GM18505 (cell line): ENCODE data around the gene ZNF841.
"Not testable (repeated sequence)": the region's sequence is repeated elsewhere in the genome, so short reads cannot be mapped to it uniquely, and the experiment has no call there.

Source experiments
- ATAC-seq: cut with Tn5 transposase; IDR thresholded peaks from one replicate; pipeline ENCODE4 v1.9.1; 2021; ENCODE audit not compliant: unreplicated experiment
- POLR2A ChIP-seq: IDR thresholded peaks from 4 replicates; pipeline ENCODE4 v1.6.1; 2011; ENCODE audit warnings: borderline replicate concordance; ENCODE audit not compliant: insufficient read depth, insufficient read length; ENCODE audit errors: extremely low read depth

Gene ZNF841

DNA sequence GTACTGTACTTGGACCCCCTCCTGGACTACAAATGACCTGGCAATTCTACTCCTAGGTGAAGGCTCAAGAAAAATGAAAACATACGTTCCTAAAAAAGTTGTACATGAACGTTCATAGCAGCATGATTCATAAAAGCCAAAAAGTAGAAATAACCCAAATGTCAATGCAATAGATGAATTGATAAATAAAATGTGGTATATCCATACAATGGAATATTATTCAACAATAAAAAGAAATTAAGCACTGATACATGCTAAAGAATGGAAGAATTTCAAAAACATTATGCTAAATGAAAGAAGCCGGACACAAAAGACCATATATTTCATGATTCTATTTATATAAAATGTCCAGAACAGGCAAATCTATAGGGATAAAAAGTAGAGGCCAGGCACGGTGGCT is 56.4 kb downstream of the ZNF841 start:
- ATAC-seq, result no peak
- no peak for TF ChIP-seq POLR2A

DNA sequence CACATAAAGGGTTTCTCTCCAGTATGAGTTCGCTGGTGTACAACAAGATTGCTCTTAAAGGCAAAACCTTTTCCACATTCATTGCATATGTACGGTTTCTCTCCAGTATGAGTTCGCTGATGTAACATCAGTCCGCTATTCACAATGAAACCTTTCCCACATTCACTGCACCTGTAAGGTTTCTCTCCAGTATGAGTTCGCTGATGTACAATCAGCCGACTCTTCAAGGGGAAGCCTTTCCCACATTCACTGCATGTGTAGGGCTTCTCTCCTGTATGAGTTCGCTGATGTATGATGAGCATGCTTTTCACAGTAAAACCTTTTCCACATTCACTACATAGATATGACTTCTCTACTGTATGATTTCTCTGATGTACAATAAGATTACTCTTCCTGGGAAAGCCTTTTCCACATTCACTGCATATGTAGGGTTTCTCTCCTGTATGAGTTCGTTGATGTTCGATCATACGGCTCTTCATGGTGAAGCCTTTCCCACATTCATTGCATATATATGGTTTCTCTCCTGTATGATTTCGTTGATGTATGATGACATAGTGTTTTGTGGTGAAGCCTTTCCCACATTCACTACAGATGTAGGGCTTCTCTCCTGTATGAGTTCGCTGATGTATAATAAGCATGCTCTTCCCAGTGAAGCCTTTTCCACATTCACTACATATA is 61.4 kb downstream of the ZNF841 start:
- ATAC-seq, result no peak
- no peak for TF ChIP-seq POLR2A

DNA sequence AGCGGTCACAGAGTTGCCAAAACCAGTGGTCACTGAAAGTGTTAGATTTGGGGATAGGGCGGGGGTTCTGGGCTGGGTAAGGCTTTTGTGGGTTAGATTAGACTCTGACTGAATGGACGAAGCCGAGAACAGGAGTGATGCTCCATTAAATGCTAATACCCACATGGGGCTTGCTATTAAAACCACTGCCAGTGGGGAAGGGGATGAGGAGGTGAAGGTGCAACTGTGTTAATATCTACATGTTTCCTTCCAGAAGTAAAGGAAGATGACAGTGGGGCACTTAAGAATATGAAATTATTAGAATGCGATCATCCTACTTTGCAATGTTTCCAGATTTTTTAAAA is 66.8 kb downstream of the ZNF841 start:
- ATAC-seq, result peak; percentile 23
- TF ChIP-seq POLR2A, result no peak

DNA sequence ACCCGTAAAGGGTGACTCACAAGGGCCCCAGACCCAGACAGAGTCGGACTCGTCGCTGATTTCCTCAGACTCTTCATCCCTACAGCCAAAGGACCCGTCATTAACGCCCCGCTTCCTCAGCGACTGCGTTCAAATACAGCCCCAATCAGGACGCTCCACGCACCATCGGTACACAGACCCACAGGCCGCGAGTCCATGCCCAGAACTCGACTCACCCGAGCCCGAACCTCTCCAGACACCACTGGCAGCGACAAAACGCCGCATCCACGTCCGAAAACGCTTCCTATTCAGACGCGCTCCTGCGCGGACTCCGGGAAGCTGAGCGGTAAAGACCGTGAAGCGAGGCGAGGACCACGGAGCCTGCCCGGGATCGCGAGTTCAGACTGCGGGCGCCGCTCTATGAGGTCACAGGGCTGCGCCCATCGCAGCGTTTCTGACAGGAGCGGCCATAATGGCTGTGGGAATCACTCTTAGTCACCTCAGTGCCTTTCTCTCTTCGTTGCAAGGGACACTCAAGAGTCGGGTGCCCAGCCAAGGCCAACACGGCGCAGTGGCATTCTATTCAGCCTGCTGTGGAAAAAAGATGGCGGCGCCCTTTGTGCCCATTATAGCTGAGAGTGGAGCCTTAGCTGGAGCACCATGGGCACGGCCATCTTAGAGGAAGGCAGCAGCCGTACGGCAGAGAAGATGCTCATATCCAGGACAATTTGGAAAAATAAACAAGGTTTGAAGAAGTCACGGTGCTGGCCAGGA is 67.4 kb downstream of the ZNF841 start, which contains the start of gene ZNF614:
TSS of gene ZNF614 (minus strand) at position 353 of the 753 bp plus-strand sequence. CDS start 2,634 bp downstream, outside the sequence.
- peak; percentile 89 for ATAC-seq
- peak; percentile 95 for TF ChIP-seq POLR2A

DNA sequence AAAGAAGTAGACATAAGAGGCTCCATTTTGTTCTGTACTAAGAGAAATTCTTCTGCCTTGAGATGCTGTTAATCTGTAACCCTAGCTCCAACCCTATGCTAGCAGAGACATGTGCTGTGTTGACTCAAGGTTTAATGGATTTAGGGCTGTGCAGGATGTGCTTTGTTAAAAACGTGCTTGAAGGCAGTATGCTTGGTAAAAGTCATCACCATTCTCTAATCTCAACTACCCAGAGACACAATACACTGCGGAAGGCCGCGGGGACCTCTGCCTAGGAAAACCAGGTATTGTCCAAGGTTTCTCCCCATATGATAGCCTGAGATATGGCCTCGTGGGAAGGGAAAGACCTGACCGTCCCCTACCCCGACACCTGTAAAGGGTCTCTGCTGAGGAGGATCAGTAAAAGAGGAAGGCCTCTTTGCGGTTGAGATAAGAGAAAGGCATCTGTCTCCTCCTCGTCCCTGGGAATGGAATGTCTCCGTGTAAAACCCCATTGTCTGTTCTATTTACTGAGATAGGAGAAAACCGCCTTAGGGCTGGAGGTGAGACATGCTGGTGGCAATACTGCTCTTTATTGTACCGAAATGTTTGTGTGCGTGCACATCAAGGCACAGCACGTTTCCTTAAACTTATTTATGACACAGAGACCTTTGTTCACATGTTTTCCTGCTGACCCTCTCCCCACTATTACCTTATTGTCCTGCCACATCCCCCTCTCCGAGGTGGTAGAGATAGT is 69.1 kb downstream of the ZNF841 start:
- ATAC-seq, result not testable (repeated sequence)

DNA sequence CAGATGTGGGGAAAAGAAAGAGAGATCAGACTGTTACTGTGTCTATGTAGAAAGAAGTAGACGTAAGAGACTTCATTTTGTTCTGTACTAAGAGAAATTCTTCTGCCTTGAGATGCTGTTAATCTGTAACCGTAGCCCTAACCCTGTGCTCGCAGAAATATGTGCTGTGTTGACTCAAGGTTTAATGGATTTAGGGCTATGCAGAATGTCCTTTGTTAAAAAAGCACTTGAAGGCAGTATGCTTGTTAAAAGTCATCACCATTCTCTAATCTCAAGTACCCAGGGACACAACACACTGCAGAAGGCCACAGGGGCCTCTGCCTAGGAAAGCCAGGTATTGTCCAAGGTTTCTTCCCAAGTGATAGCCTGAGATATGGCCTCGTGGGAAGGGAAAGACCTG is 71.1 kb downstream of the ZNF841 start:
- ATAC-seq, result not testable (repeated sequence)

DNA sequence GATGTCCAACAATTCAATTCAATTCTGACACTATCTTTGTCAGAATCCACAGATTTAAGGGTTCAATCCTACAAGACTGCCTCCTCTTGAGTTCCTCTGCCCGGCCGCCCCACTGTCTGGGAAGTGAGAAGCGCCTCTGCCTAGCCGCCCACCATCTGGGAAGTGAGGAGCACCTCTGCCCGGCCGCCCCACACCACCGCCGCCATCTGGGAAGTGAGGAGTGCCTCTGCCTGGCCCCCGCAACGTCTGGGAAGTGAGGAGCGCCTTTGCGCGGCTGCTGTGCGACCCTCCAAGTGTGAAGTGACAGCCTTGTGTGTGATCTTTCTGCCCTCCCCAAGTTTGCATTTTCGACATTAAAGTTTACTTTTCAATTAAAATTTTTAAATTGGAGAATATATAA is 73.4 kb downstream of the ZNF841 start:
- ATAC-seq, result no peak
- TF ChIP-seq POLR2A, result no peak

DNA sequence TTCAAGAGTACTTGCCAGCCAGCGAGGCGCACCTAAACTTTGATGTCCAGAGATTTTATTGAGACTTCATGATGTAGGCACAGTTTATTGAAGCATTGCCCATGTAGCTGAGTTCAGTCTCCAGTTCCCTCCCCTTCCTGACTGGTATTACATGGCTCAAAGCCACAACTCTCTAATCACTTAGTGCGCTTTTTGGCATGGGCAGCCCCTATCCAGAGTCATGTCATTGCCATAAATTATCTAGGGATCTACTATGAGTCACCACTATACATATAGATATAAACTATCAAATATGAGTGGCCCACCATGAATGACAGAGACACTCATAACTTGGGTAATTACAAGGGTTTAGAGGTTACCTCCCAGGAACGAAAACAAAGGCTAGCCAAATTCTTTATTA is 75.1 kb downstream of the ZNF841 start:
- ATAC-seq, result no peak
- TF ChIP-seq POLR2A, result no peak
